Sciatic nerve (tissue), 2 donors: ENCODE results near the gene XXYLT1. TPM values are rescaled to one million over a fixed set of nuclear protein-coding genes. Genes with fewer than 3 reads are reported as not detected.
A peak's percentile ranks its signal among the peaks of the same experiment; 100 is the strongest.

Experiments
- ATAC-seq: fragments of 200-7000 bp; cut with Tn5 transposase; one replicate; pipeline ENCODE4 v1.9.1; 2020; ENCODE audit warnings: mild to moderate bottlenecking, moderate library complexity
- DNase-seq: peaks from one replicate; pipeline ENCODE4 v3.0.0-alpha.2; 2020; ENCODE audit warnings: low spot score
- intact Hi-C: fragments of 100-400 bp; cut with DNase I; formaldehyde crosslinking; loops from one replicate; pipeline ENCODE4 v1.14.2; 2022
- microRNA-seq: library from miRNA; unstranded; fragments of <30 nt; microRNA quantifications from one replicate; pipeline ENCODE4 v1.2.0, GENCODE V29; 2020
- total RNA-seq: library from RNA; stranded (reverse); fragmentation: NEBNext Ultra II Directional; extraction: Animal tissue kit (Norgen Biotek cat#: 25700); gene quantifications from one replicate; pipeline ENCODE4 v1.2.1, GENCODE V29; 2021
- donor health status: DM: no; HTN: no; CAD: no.
- donor health status: DM: no; HTN: no; CAD: no.

The XXYLT1 gene
- total RNA-seq, 1 donor from 2014 or later = 11.0 TPM

GRCh38 chr3:195023576-195023975 lies 247.4 kb downstream of the XXYLT1 start:
- DNase-seq = no peak
- intact Hi-C loops = loop anchor here (5.0 kb wide), 1 partner anchor 984 kb away; no protein-coding TSS in a partner anchor
- no peak for ATAC-seq

- intact Hi-C loops = loop anchor here (5.0 kb wide), 1 partner anchor 986 kb away; no protein-coding TSS in a partner anchor
- DNase-seq = peak; percentile 22
These were observed 249.3 kb downstream of the XXYLT1 start for GRCh38 chr3:195021692-195022091.

GRCh38 chr3:195020921-195021320 lies 250.0 kb downstream of the XXYLT1 start:
- intact Hi-C loops = loop anchor here (5.0 kb wide), 1 partner anchor 986 kb away; no protein-coding TSS in a partner anchor
- peak; percentile 26 for DNase-seq
- ATAC-seq = no peak

More at GRCh38 chr3:195021692-195022091, 249.3 kb downstream of the XXYLT1 start:
- no peak for ATAC-seq

- ATAC-seq (no peak), DNase-seq (no peak)
- intact Hi-C loops = loop anchor here (5.0 kb wide), 1 partner anchor 987 kb away; no protein-coding TSS in a partner anchor
These were observed 250.8 kb downstream of the XXYLT1 start for GRCh38 chr3:195020185-195020584.

GRCh38 chr3:195019335-195019734 lies 251.6 kb downstream of the XXYLT1 start:
- intact Hi-C loops = no loop called here
- ATAC-seq (no peak), DNase-seq (no peak)

Small RNAs within 50 kb of the gene (microRNA-seq; reads per million reads assigned to microRNA genes)
- gene MIR3137 = not detected

Other genes starting within 250 kb of the XXYLT1 start
- gene ACAP2, start 171.9 kb upstream of the XXYLT1 start, total RNA-seq = 77.4 TPM